DOHH2 (cell line): ENCODE measurements around the gene TRA2B.
"Not testable (repeated sequence)": the region's sequence is repeated elsewhere in the genome, so short reads cannot be mapped to it uniquely, and the experiment has no call there.

Source experiments
- CTCF ChIP-seq: fragments of 200-600 bp; sonication (generic); IDR thresholded peaks from one replicate; pipeline ENCODE4 v1.5.1; 2014; ENCODE audit warnings: antibody characterized with exemption, mild to moderate bottlenecking, low read depth, low read length; ENCODE audit not compliant: poor library complexity, severe bottlenecking
- EZH2phosphoT487 ChIP-seq: fragments of 200-600 bp; sonication (generic); IDR thresholded peaks from 2 replicates; pipeline ENCODE4 v1.6.1; 2017; ENCODE audit warnings: borderline replicate concordance, mild to moderate bottlenecking, antibody characterized with exemption, low read length, moderate library complexity, mixed read lengths

- not testable (repeated sequence) for TF ChIP-seq CTCF, EZH2phosphoT487
These were observed 26.8 kb downstream of the TRA2B start for GRCh38 chr3:185911076-185911448.
